A549 (cell line): Measurements from ENCODE around the gene GAS2L2. TPM values are rescaled to one million over a fixed set of nuclear protein-coding genes. Genes with fewer than 3 reads are reported as not detected.

Experiments
- ATAC-seq, 2 experiments: fragments of 200-7000 bp in 1 of 2; fragments of >200 bp in 1 of 2; cut with Nextera tagmentation in 1 of 2; cut with Tn5 transposase in 1 of 2; 3 replicates each; pipeline versions ENCODE4 v1.8.0 to v1.9.1; 2018 to 2020; ENCODE audit warnings: mild to moderate bottlenecking in 1 of 2, moderate library complexity in 1 of 2
- CTCF ChIA-PET: fragments of 300-600 bp; sonication (Branson Sonifier 250); formaldehyde crosslinking; extraction: SDS; loops from one replicate; lab custom pipeline; 2021; ENCODE audit warnings: antibody characterized with exemption, inconsistent platforms; lab: Yijun Ruan, JAX
- POLR2A ChIA-PET: fragments of 350-600 bp; formaldehyde crosslinking; extraction: SDS; loops from one replicate; lab custom pipeline; 2021; ENCODE audit warnings: antibody characterized with exemption, inconsistent platforms; lab: Yijun Ruan, JAX
- DNase-seq, 2 experiments: peaks; one replicate each; pipeline versions ENCODE4 v3.0.0 to v3.0.0-alpha.2; 2011 to 2016; ENCODE audit warnings: low read depth in 1 of 2, low spot score in 1 of 2
- FAIRE-seq: peaks from 2 replicates; lab custom pipeline; 2011; peaks lifted over from hg19 to GRCh38; lab: Jason Lieb, UNC
- H3K27ac ChIP-seq, 2 experiments: fragments of >200 bp; sonication (Bioruptor Twin); formaldehyde crosslinking; 3 replicates each; pipeline ENCODE4 v1.5.1; 2016 to 2017
- H3K4me1 ChIP-seq: fragments of >200 bp; sonication (Bioruptor Twin); formaldehyde crosslinking; 3 replicates; pipeline ENCODE4 v1.6.1; 2016
- H3K4me2 ChIP-seq: fragments of >200 bp; sonication (Bioruptor Twin); formaldehyde crosslinking; 3 replicates; pipeline ENCODE4 v1.6.1; 2016
- H3K4me3 ChIP-seq: fragments of >200 bp; sonication (Bioruptor Twin); formaldehyde crosslinking; 3 replicates; pipeline ENCODE4 v1.5.1; 2016
- H3K9me3 ChIP-seq: fragments of >200 bp; sonication (Bioruptor Twin); formaldehyde crosslinking; 3 replicates; pipeline ENCODE4 v1.6.1; 2016
- CEBPB ChIP-seq, 2 experiments: fragments of >200 bp in 1 of 2; sonication (Bioruptor Twin) in 1 of 2; formaldehyde crosslinking in 1 of 2; IDR thresholded peaks; 2 replicates each; pipeline ENCODE4 v1.6.1; 2012 to 2016
- CHD4 ChIP-seq: fragments of 200-600 bp; sonication (generic); IDR thresholded peaks from 2 replicates; pipeline ENCODE4 v1.6.1; 2016; ENCODE audit warnings: antibody characterized with exemption, mild to moderate bottlenecking, borderline replicate concordance
- EHF ChIP-seq: fragments of 250-450 bp; sonication (Bioruptor Pico); IDR thresholded peaks from 2 replicates; pipeline ENCODE4 v1.5.0; 2020; ENCODE audit warnings: mild to moderate bottlenecking
- EHMT2 ChIP-seq: fragments of 200-600 bp; sonication (generic); IDR thresholded peaks from 2 replicates; pipeline ENCODE4 v1.6.1; 2016; ENCODE audit warnings: antibody characterized with exemption, low read depth, mild to moderate bottlenecking, moderate library complexity
- GATA3 ChIP-seq: IDR thresholded peaks from 2 replicates; pipeline ENCODE4 v1.6.1; 2012; ENCODE audit warnings: borderline replicate concordance
- HOXA7 ChIP-seq: fragments of 250-450 bp; sonication (Bioruptor Pico); IDR thresholded peaks from 2 replicates; pipeline ENCODE4 v1.5.0; 2020; ENCODE audit warnings: mild to moderate bottlenecking, moderate library complexity
- HOXB5 ChIP-seq: fragments of 250-450 bp; sonication (Bioruptor Pico); IDR thresholded peaks from 2 replicates; pipeline ENCODE4 v1.5.0; 2020; ENCODE audit warnings: mild to moderate bottlenecking, moderate library complexity
- KDM5A ChIP-seq: fragments of 200-600 bp; sonication (generic); IDR thresholded peaks from 2 replicates; pipeline ENCODE4 v1.6.1; 2016; ENCODE audit warnings: antibody characterized with exemption, mild to moderate bottlenecking
- MAFK ChIP-seq: fragments of 450-650 bp; IDR thresholded peaks from 2 replicates; pipeline ENCODE4 v1.6.1; 2014; ENCODE audit not compliant: partially characterized antibody
- MAZ ChIP-seq: fragments of 150-350 bp; IDR thresholded peaks from 2 replicates; pipeline ENCODE4 v1.6.1; 2014; ENCODE audit warnings: antibody characterized with exemption, low read depth, low read length, borderline replicate concordance
- RFX5 ChIP-seq: fragments of 450-650 bp; IDR thresholded peaks from 2 replicates; pipeline ENCODE4 v1.7.1; 2014; ENCODE audit warnings: antibody characterized with exemption, mild to moderate bottlenecking, moderate library complexity
- SMC3 ChIP-seq: fragments of >200 bp; sonication (Bioruptor Twin); formaldehyde crosslinking; IDR thresholded peaks from 3 replicates; pipeline ENCODE4 v1.6.1; 2018; ENCODE audit warnings: inconsistent platforms
- ZC3H11A ChIP-seq: fragments of 450-650 bp; IDR thresholded peaks from 2 replicates; pipeline ENCODE4 v1.6.1; 2014; ENCODE audit warnings: antibody characterized with exemption, mild to moderate bottlenecking
- ZFP36 ChIP-seq: fragments of 450-650 bp; IDR thresholded peaks from 2 replicates; pipeline ENCODE4 v1.6.1; 2014; ENCODE audit warnings: borderline replicate concordance; ENCODE audit not compliant: partially characterized antibody
- WGBS: methylation state at CpG from one replicate; pipeline ENCODE4 v1.1.6; 2017; ENCODE audit errors: missing lambda C conversion rate; 5-methylcytosine and 5-hydroxymethylcytosine counted together
- polyA plus RNA-seq, 4 experiments: library from polyadenylated mRNA; depleted of rRNA in 3 of 4; stranded (reverse); fragments of >200 nt; fragmentation: RNase III in 1 of 4; extraction: RNeasy Plus Mini Kit Qiagen cat#74134 plus additional on column Dnase treatment in 1 of 4; gene quantifications; 2 replicates in 3 of 4; 3 replicates in 1 of 4; pipeline ENCODE4 v1.2.3, GENCODE V29; 2011 to 2017
- TF ChIP-seq, protein P1 (sequence below): fragments of 150-350 bp; IDR thresholded peaks from 2 replicates; pipeline ENCODE4 v1.6.1; 2014; ENCODE audit warnings: low read depth, mild to moderate bottlenecking, low read length
- TF ChIP-seq, protein P2 (sequence below): IDR thresholded peaks from 2 replicates; pipeline ENCODE4 v1.6.1; 2012
- TF ChIP-seq, protein P3 (sequence below): fragments of 250-450 bp; sonication (Bioruptor Pico); IDR thresholded peaks from 2 replicates; pipeline ENCODE4 v1.5.0; 2021; ENCODE audit warnings: mild to moderate bottlenecking, moderate library complexity, borderline replicate concordance

Gene GAS2L2
- polyA plus RNA-seq, 2 of the 4 experiments (the other 2 are of a cell fraction) = 0.06 to 0.15 TPM

DNA sequence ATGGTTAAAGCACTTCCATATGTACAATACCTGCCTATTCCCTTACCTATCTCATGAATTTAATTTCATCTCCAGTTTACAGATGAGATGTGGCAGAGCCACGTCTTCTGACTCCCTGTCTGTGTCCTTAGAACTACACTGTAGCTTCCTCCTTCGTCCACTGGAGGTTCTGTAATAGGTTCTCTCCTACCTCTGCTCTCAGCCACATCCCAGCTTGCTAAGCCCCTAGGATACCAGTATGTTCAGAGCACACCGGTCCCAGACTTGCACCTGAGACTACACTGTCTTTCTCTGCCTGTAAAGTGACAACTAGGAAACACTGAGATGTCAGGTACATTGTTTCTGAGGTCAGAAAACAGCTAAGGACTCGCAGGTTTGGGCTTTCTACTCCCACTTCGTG lies 25.4 kb downstream of the GAS2L2 start:
- TF ChIP-seq ZFP36 = no peak
- TF ChIP-seq, all 56 proteins: peak for 0
- POLR2A ChIA-PET = no interaction called here
- Histone ChIP-seq H3K9me3 (no peaks in the 10 kb centered on the region), H3K4me1 (0 out of 3 replicates have a peak, but pooled peaks cover 4% of the 10 kb centered on the region), H3K4me3 (no peak overlapping the region), H3K27ac (no peak overlapping the region), H3K4me2 (no peak overlapping the region)
- FAIRE-seq (no peak), ATAC-seq (peak; percentile 22 to 40; a peak in 2 of 6 replicates), DNase-seq (no peak)
- CTCF ChIA-PET = interaction anchor here (0.6 to 27.6 kb wide), 10 partner anchors 10 to 214 kb away, joined by 3 to 377 read pairs (median 4); partner anchors contain the start of genes C17orf50, GAS2L2 and TAF15
- 89% methylated on average over 5 of the region's 5 CpGs for WGBS

DNA sequence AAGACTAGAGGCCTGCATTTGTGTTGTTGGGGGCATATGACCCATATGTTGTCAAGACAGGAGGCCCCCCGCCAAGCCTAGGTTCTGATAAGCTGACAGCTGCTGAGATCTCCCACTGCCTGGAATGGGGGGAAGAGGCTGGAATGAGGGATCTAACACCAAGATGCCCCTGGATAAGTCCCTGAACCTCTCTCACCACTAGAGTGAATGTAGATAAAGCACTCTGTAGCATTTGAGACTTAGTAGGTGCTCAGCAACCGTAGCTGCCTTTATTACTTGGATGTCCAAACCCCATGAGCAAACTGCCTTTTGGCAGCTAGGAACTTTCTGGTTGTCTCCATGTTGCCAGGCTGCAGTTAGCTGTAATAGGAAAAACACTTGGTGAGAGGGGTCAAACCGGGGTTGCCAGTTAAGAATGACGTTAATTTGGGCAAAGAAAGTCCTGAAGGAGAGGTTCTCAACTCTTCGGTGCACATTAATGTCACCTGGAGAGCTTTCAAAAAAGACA lies 26.0 kb downstream of the GAS2L2 start:
- Histone ChIP-seq H3K4me2 (no peak overlapping the region), H3K9me3 (no peaks in the 10 kb centered on the region), H3K27ac (no peak overlapping the region), H3K4me3 (no peak overlapping the region), H3K4me1 (0 out of 3 replicates have a peak, but pooled peaks cover 4% of the 10 kb centered on the region)
- no peak for ATAC-seq
- WGBS = 95% methylated on average over 5 of the region's 5 CpGs
- TF ChIP-seq GATA3 (no peak), ZC3H11A (no peak), MAZ (no peak), EHMT2 (no peak), CHD4 (no peak), HOXB5 (no peak), EHF (no peak), SMC3 (no peak), MAFK (no peak), RFX5 (no peak), ZFP36 (no peak), CEBPB (IDR thresholded peaks at IDR 0.05) (no peak)
- TF ChIP-seq, protein P1, sequence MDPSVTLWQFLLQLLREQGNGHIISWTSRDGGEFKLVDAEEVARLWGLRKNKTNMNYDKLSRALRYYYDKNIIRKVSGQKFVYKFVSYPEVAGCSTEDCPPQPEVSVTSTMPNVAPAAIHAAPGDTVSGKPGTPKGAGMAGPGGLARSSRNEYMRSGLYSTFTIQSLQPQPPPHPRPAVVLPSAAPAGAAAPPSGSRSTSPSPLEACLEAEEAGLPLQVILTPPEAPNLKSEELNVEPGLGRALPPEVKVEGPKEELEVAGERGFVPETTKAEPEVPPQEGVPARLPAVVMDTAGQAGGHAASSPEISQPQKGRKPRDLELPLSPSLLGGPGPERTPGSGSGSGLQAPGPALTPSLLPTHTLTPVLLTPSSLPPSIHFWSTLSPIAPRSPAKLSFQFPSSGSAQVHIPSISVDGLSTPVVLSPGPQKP = no peak
- no peak for FAIRE-seq
- no peak for DNase-seq
- POLR2A ChIA-PET = no interaction called here
- CTCF ChIA-PET = interaction anchor here (0.6 to 27.6 kb wide), 11 partner anchors 9 to 213 kb away, joined by 3 to 377 read pairs (median 4); partner anchors contain the start of genes C17orf50, GAS2L2 and TAF15

DNA sequence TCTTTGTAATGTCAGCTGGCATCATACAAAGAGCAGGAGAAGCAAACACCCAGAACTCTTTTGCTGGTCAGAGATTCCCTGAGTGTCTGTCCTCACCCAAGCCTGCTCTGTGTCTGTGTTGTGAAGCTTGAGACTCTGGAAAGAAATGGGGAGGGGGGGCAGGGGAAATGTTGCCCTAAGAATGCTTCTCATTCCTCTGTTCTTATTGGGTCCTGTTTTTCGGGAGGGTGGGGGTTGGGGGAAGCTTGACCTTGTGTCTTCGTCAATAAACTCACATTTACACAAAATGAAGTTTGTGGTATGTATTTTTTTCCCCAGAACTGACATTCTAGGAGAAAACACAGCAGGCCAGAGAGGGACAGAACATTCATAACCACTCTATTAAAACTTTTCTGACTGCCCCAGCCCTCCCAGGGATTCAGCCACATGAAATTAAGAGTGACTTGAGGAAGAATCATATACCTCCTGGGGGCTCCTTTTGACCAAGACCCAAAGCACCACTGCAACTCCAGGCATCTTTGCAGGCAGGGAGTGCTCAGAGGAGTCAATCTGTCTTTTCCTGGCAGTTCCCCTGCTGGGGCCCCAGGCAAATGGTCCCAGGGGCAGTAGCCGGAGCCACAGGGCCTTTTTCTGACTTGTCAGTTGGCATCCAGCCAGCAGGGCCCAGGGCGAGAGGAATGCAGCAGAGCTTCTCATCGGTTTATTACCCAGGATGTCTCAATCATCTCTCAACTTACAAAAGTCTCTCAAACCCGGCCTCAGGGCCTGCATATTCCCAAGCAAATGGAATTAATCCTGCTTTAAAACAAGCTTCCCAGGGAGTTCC lies 26.7 kb downstream of the GAS2L2 start:
- H3K9me3 ChIP-seq = no peaks in the 10 kb centered on the region
- H3K27ac ChIP-seq = peak overlapping the region in 1 of 2 experiments; percentile 2; a peak in 1 of 6 replicates
- no peak overlapping the region for H3K4me2 ChIP-seq
- 77% methylated on average over 6 of the region's 6 CpGs for WGBS
- 0 out of 3 replicates have a peak, but pooled peaks cover 4% of the 10 kb centered on the region for H3K4me1 ChIP-seq
- no peak overlapping the region for H3K4me3 ChIP-seq
- POLR2A ChIA-PET = no interaction called here
- CTCF ChIA-PET = interaction anchor here (0.8 to 27.6 kb wide), 8 partner anchors 11 to 113 kb away, joined by 3 to 377 read pairs (median 5); partner anchors contain the start of genes C17orf50, GAS2L2 and TAF15
- ATAC-seq (no peak), DNase-seq (no peak)
- TF ChIP-seq HOXA7 (CRISPR knock-in tag) (no peak), KDM5A (no peak)
- TF ChIP-seq, protein P2, sequence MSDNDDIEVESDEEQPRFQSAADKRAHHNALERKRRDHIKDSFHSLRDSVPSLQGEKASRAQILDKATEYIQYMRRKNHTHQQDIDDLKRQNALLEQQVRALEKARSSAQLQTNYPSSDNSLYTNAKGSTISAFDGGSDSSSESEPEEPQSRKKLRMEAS = no peak
- TF ChIP-seq, protein P3, sequence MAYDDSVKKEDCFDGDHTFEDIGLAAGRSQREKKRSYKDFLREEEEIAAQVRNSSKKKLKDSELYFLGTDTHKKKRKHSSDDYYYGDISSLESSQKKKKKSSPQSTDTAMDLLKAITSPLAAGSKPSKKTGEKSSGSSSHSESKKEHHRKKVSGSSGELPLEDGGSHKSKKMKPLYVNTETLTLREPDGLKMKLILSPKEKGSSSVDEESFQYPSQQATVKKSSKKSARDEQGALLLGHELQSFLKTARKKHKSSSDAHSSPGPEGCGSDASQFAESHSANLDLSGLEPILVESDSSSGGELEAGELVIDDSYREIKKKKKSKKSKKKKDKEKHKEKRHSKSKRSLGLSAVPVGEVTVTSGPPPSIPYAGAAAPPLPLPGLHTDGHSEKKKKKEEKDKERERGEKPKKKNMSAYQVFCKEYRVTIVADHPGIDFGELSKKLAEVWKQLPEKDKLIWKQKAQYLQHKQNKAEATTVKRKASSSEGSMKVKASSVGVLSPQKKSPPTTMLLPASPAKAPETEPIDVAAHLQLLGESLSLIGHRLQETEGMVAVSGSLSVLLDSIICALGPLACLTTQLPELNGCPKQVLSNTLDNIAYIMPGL (CRISPR knock-in tag) = no peak
- TF ChIP-seq, all 56 proteins: peak for 0
- FAIRE-seq = no peak
